ENCODE results near the gene CCDC136.

The CCDC136 gene

GRCh38 chr7:128818694-128819093 is 26.9 kb downstream of the CCDC136 start (continued):
- TF ChIP-seq RARB (CRISPR knock-in tag; IDR thresholded peaks at IDR 0.05) = no peak

GRCh38 chr7:128821724-128822123 is 30.0 kb downstream of the CCDC136 start:
- no peak for TF ChIP-seq PPARA (CRISPR knock-in tag; IDR thresholded peaks at IDR 0.05; ENCODE audit: borderline replicate concordance)
- no peak for TF ChIP-seq ZNF565 (CRISPR knock-in tag; conservative IDR thresholded peaks at IDR 0.05; ENCODE audit: low read depth)
- TF ChIP-seq OSR1 (CRISPR knock-in tag; IDR thresholded peaks at IDR 0.05) = no peak
- TF ChIP-seq CREB5 (CRISPR knock-in tag; IDR thresholded peaks at IDR 0.05; ENCODE audit: low read depth) = no peak
- no peak for TF ChIP-seq ZNF70 (CRISPR knock-in tag; IDR thresholded peaks at IDR 0.05)
- TF ChIP-seq, protein P1, sequence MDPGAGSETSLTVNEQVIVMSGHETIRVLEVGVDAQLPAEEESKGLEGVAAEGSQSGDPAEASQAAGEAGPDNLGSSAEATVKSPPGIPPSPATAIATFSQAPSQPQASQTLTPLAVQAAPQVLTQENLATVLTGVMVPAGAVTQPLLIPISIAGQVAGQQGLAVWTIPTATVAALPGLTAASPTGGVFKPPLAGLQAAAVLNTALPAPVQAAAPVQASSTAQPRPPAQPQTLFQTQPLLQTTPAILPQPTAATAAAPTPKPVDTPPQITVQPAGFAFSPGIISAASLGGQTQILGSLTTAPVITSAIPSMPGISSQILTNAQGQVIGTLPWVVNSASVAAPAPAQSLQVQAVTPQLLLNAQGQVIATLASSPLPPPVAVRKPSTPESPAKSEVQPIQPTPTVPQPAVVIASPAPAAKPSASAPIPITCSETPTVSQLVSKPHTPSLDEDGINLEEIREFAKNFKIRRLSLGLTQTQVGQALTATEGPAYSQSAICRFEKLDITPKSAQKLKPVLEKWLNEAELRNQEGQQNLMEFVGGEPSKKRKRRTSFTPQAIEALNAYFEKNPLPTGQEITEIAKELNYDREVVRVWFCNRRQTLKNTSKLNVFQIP (CRISPR knock-in tag; IDR thresholded peaks at IDR 0.05; ENCODE audit: borderline replicate concordance, low read depth) = no peak
- TF ChIP-seq CSRNP3 (CRISPR knock-in tag; IDR thresholded peaks at IDR 0.05) = no peak
- TF ChIP-seq ESRRG (CRISPR knock-in tag; IDR thresholded peaks at IDR 0.05) = no peak
- TF ChIP-seq ISL1 (CRISPR knock-in tag; IDR thresholded peaks at IDR 0.05) = no peak
- TF ChIP-seq ZNF8 (CRISPR knock-in tag; IDR thresholded peaks at IDR 0.05) = no peak
- no peak for TF ChIP-seq CSDC2 (CRISPR knock-in tag; IDR thresholded peaks at IDR 0.05)
- no peak for TF ChIP-seq BACH2 (CRISPR knock-in tag; IDR thresholded peaks at IDR 0.05; ENCODE audit: borderline replicate concordance)
- no peak for TF ChIP-seq ARNTL (CRISPR knock-in tag; IDR thresholded peaks at IDR 0.05; ENCODE audit: borderline replicate concordance, low read depth)
- no peak for TF ChIP-seq RARB (CRISPR knock-in tag; IDR thresholded peaks at IDR 0.05)
- TF ChIP-seq ZC3H10 (CRISPR knock-in tag; IDR thresholded peaks at IDR 0.05) = no peak
- TF ChIP-seq ZFP3 (CRISPR knock-in tag; IDR thresholded peaks at IDR 0.05) = no peak
- TF ChIP-seq, protein P2, sequence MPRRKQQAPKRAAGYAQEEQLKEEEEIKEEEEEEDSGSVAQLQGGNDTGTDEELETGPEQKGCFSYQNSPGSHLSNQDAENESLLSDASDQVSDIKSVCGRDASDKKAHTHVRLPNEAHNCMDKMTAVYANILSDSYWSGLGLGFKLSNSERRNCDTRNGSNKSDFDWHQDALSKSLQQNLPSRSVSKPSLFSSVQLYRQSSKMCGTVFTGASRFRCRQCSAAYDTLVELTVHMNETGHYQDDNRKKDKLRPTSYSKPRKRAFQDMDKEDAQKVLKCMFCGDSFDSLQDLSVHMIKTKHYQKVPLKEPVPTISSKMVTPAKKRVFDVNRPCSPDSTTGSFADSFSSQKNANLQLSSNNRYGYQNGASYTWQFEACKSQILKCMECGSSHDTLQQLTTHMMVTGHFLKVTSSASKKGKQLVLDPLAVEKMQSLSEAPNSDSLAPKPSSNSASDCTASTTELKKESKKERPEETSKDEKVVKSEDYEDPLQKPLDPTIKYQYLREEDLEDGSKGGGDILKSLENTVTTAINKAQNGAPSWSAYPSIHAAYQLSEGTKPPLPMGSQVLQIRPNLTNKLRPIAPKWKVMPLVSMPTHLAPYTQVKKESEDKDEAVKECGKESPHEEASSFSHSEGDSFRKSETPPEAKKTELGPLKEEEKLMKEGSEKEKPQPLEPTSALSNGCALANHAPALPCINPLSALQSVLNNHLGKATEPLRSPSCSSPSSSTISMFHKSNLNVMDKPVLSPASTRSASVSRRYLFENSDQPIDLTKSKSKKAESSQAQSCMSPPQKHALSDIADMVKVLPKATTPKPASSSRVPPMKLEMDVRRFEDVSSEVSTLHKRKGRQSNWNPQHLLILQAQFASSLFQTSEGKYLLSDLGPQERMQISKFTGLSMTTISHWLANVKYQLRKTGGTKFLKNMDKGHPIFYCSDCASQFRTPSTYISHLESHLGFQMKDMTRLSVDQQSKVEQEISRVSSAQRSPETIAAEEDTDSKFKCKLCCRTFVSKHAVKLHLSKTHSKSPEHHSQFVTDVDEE (CRISPR knock-in tag; IDR thresholded peaks at IDR 0.05) = no peak
- no peak for TF ChIP-seq TCF4 (CRISPR knock-in tag; IDR thresholded peaks at IDR 0.05; ENCODE audit: borderline replicate concordance)
- TF ChIP-seq, protein P3, sequence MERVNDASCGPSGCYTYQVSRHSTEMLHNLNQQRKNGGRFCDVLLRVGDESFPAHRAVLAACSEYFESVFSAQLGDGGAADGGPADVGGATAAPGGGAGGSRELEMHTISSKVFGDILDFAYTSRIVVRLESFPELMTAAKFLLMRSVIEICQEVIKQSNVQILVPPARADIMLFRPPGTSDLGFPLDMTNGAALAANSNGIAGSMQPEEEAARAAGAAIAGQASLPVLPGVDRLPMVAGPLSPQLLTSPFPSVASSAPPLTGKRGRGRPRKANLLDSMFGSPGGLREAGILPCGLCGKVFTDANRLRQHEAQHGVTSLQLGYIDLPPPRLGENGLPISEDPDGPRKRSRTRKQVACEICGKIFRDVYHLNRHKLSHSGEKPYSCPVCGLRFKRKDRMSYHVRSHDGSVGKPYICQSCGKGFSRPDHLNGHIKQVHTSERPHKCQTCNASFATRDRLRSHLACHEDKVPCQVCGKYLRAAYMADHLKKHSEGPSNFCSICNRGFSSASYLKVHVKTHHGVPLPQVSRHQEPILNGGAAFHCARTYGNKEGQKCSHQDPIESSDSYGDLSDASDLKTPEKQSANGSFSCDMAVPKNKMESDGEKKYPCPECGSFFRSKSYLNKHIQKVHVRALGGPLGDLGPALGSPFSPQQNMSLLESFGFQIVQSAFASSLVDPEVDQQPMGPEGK (CRISPR knock-in tag; IDR thresholded peaks at IDR 0.05; ENCODE audit: borderline replicate concordance) = no peak
- no peak for TF ChIP-seq ZFP30 (CRISPR knock-in tag; IDR thresholded peaks at IDR 0.05)
- no peak; the same call in 2 of the 3 replicates for ATAC-seq

DNA sequence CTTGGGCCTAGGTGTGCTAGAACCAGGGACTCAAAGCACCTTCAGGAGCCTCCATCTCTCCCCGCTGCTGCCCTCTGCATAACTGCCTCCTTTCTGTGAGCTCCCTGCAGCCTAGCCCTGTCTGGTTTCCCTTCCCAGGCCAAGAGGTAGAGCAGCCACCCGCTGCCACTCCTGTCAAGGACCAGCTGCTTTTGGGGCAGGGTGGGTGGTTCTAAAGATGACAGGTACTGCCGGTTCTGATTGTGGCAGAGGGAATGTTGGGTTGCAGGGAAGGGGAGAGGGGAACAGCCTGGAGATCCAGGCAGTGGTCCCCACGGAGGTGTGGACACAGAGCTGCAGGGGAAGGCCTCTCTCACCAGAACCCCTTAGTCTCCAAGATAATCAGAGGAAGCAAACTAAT is 34.7 kb downstream of the CCDC136 start:
- TF ChIP-seq ZFP30 (CRISPR knock-in tag; IDR thresholded peaks at IDR 0.05) = no peak
- TF ChIP-seq, protein P3 (CRISPR knock-in tag; IDR thresholded peaks at IDR 0.05; ENCODE audit: borderline replicate concordance) = no peak
- no peak for TF ChIP-seq ISL1 (CRISPR knock-in tag; IDR thresholded peaks at IDR 0.05)
- TF ChIP-seq ZC3H10 (CRISPR knock-in tag; IDR thresholded peaks at IDR 0.05) = no peak
- no peak for TF ChIP-seq ZNF8 (CRISPR knock-in tag; IDR thresholded peaks at IDR 0.05)
- TF ChIP-seq CSDC2 (CRISPR knock-in tag; IDR thresholded peaks at IDR 0.05) = no peak
- TF ChIP-seq CREB5 (CRISPR knock-in tag; IDR thresholded peaks at IDR 0.05; ENCODE audit: low read depth) = no peak
- TF ChIP-seq SNAI2 (CRISPR knock-in tag; IDR thresholded peaks at IDR 0.05) = no peak
- no peak for TF ChIP-seq OSR1 (CRISPR knock-in tag; IDR thresholded peaks at IDR 0.05)
- TF ChIP-seq, protein P1 (CRISPR knock-in tag; IDR thresholded peaks at IDR 0.05; ENCODE audit: borderline replicate concordance, low read depth) = no peak
- TF ChIP-seq ZNF70 (CRISPR knock-in tag; IDR thresholded peaks at IDR 0.05) = no peak
- TF ChIP-seq BACH2 (CRISPR knock-in tag; IDR thresholded peaks at IDR 0.05; ENCODE audit: borderline replicate concordance) = no peak
- no peak for TF ChIP-seq ZNF565 (CRISPR knock-in tag; conservative IDR thresholded peaks at IDR 0.05; ENCODE audit: low read depth)
- no peak for TF ChIP-seq ESRRG (CRISPR knock-in tag; IDR thresholded peaks at IDR 0.05)
- no peak for TF ChIP-seq TCF4 (CRISPR knock-in tag; IDR thresholded peaks at IDR 0.05; ENCODE audit: borderline replicate concordance)
- no peak for TF ChIP-seq ARNTL (CRISPR knock-in tag; IDR thresholded peaks at IDR 0.05; ENCODE audit: borderline replicate concordance, low read depth)
- no peak for ATAC-seq

Data from SK-N-SH treated with all-trans-retinoic acid at 6 μM for 48 hours (cell line).